Left ventricle myocardium inferior (tissue), 1 donor: Measurements from ENCODE around the gene UBA6. TPM values are rescaled to one million over a fixed set of nuclear protein-coding genes. Genes with fewer than 3 reads are reported as not detected.
"Not testable (repeated sequence)": the region's sequence is repeated elsewhere in the genome, so short reads cannot be mapped to it uniquely, and the experiment has no call there.

Source experiments
- DNase-seq: peaks from one replicate; pipeline ENCODE4 v3.0.0-alpha.2; 2020
- H3K27ac ChIP-seq: fragments of 200-600 bp; replicated peaks from 2 replicates; pipeline ENCODE4 v1.8.0; 2021
- H3K27me3 ChIP-seq: fragments of 200-600 bp; 2 replicates; pipeline ENCODE4 v1.8.0; 2021; ENCODE audit warnings: low read depth
- H3K36me3 ChIP-seq: fragments of 200-600 bp; 2 replicates; pipeline ENCODE4 v1.8.0; 2021
- H3K4me1 ChIP-seq: fragments of 200-600 bp; 2 replicates; pipeline ENCODE4 v1.8.0; 2021
- H3K4me3 ChIP-seq: fragments of 200-600 bp; 2 replicates; pipeline ENCODE4 v1.8.0; 2021; ENCODE audit warnings: mild to moderate bottlenecking, moderate library complexity
- H3K9me3 ChIP-seq: fragments of 200-600 bp; replicated peaks from 2 replicates; pipeline ENCODE4 v1.8.0; 2021
- CTCF ChIP-seq: fragments of 200-600 bp; IDR thresholded peaks from 2 replicates; pipeline ENCODE4 v1.8.0; 2021; ENCODE audit warnings: antibody characterized with exemption, mild to moderate bottlenecking, borderline replicate concordance
- intact Hi-C: fragments of 100-400 bp; cut with micrococcal nuclease; formaldehyde crosslinking; loops from one replicate; pipeline ENCODE4 v1.11.0; 2022
- total RNA-seq: library from RNA; stranded (reverse); fragmentation: NEBNext Ultra II Directional; extraction: Animal tissue kit (Norgen Biotek cat#: 25700); gene quantifications from one replicate; pipeline ENCODE4 v1.2.1, GENCODE V29; 2021
- donor health status: DM: no; HTN: yes; CAD: no; lungs with severe emphysema.

UBA6 gene
- total RNA-seq, 1 donor from 2014 or later, result 18.2 TPM

DNA sequence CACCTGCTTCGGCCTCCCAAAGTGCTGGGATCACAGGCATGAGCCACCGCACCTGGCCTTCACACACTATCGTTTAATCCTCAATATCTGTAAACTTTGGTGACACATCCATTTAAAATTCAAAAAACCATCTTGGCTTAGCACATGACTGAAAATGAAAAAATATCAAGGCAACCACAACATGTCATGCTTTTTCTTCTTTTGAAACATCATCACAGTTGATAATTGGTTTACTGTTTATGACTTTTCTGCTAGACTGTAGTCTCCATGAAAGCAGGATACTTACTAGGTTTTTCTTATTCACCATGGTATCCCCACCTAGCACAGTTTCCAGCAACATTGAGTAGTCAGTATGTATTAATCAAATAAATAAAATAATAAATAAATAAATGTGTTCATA lies 42.2 kb upstream of the UBA6 start:
- H3K9me3 ChIP-seq, result no peaks in the 10 kb centered on the region
- no peaks in the 10 kb centered on the region for H3K36me3 ChIP-seq
- intact Hi-C loops, result no loop called here
- DNase-seq, result no peak
- H3K4me3 ChIP-seq, result no peak overlapping the region
- H3K4me1 ChIP-seq, result no peaks in the 10 kb centered on the region
- H3K27me3 ChIP-seq, result no peaks in the 10 kb centered on the region
- TF ChIP-seq CTCF, result no peak
- no peak overlapping the region for H3K27ac ChIP-seq

DNA sequence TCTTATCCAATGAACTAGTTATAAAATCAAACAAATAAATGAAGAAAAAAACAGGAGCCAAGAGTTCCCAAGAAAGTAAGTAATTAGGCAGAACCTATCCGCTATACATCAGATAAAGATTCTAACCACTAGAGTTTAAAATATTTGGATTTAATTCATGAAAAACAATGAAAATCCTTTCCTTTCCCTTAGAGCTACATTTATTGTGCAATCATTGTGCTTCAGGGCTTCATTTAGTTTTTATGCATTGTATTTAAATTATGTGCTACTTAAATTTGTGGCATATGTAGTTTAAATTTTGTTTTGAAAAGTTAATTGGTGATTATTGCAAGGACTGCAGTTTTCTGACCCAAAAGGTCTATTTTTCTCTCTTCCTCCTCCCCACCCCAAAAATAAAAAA lies 35.3 kb upstream of the UBA6 start:
- TF ChIP-seq CTCF, result no peak
- intact Hi-C loops, result no loop called here
- Histone ChIP-seq H3K27me3 (no peaks in the 10 kb centered on the region), H3K9me3 (no peaks in the 10 kb centered on the region), H3K27ac (no peak overlapping the region), H3K4me3 (no peak overlapping the region), H3K4me1 (no peaks in the 10 kb centered on the region), H3K36me3 (peaks cover 4% of the 10 kb centered on the region)
- DNase-seq, result no peak

DNA sequence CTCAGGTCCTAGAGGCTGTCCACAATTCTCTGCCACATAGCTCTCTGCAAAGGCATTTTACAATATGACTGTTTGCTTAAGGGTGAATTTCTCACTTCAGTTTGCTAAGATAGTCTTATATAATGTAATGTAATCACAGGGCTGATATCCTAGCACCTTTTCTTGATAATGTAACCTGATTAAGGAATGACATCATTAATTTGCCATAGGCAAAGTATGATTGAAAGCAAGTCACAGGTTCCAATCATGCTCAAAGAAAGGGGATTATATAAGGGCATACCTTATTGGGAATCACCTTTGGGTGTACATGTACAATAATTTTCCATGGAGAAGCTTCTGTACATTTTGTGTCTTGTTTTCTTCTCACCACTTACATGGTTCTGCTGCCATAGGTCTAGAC lies 34.4 kb upstream of the UBA6 start:
- no peak for TF ChIP-seq CTCF

GRCh38 chr4:67730511-67730910 lies 29.6 kb upstream of the UBA6 start:
- H3K36me3 ChIP-seq, H3K4me1 ChIP-seq, H3K4me3 ChIP-seq, intact Hi-C loops, H3K27ac ChIP-seq, H3K27me3 ChIP-seq, H3K9me3 ChIP-seq, DNase-seq: not testable (repeated sequence)

More for the DNA sequence above, 34.4 kb upstream of the UBA6 start:
- H3K27me3 ChIP-seq, result no peaks in the 10 kb centered on the region
- no peaks in the 10 kb centered on the region for H3K9me3 ChIP-seq
- H3K4me3 ChIP-seq, result no peak overlapping the region
- intact Hi-C loops, result no loop called here
- DNase-seq, result no peak
- H3K27ac ChIP-seq, result no peak overlapping the region
- peaks cover 4% of the 10 kb centered on the region for H3K36me3 ChIP-seq
- no peaks in the 10 kb centered on the region for H3K4me1 ChIP-seq

- no peaks in the 10 kb centered on the region for H3K9me3 ChIP-seq
- TF ChIP-seq CTCF, result no peak
- intact Hi-C loops, result no loop called here
- no peak overlapping the region for H3K27ac ChIP-seq
- no peaks in the 10 kb centered on the region for H3K4me1 ChIP-seq
- DNase-seq, result no peak
- no peaks in the 10 kb centered on the region for H3K27me3 ChIP-seq
- H3K4me3 ChIP-seq, result no peak overlapping the region
- H3K36me3 ChIP-seq, result peaks cover 4% of the 10 kb centered on the region
These were observed 26.3 kb upstream of the UBA6 start for GRCh38 chr4:67727124-67727850.

DNA sequence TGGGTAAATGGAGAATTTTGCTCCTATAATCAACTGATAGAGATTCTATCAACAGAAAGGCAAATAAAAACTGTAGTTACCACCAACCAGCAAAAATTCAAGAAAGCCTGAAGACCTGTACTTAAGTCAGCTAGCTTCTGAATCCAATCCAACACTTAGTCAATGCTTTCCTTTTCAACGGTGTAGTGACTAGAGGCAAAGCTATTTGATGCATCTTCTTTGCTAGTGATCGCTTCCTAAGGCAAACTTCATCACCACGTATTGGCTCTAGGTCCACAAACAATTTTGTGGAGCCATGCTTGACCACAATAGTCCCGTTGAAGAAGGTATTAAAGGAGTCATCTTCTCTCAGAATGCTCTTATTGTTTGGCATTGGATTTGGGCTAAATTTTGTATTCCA lies 25.0 kb upstream of the UBA6 start:
- Histone ChIP-seq H3K36me3 (peaks cover 5% of the 10 kb centered on the region), H3K9me3 (no peaks in the 10 kb centered on the region), H3K27ac (no peak overlapping the region), H3K27me3 (no peaks in the 10 kb centered on the region), H3K4me1 (no peaks in the 10 kb centered on the region), H3K4me3 (no peak overlapping the region)
- TF ChIP-seq CTCF, result no peak
- intact Hi-C loops, result no loop called here
- DNase-seq, result no peak
